ENCODE measurements around the gene SLC44A2. TPM values are rescaled to one million over a fixed set of nuclear protein-coding genes. Genes with fewer than 3 reads are reported as not detected.
A peak's percentile ranks its signal among the peaks of the same experiment; 100 is the strongest.

The SLC44A2 gene
- total and polyA plus RNA-seq, 2 of the 8 experiments (the other 6 are each of a cell fraction or from before 2014, with no cell fraction given): 105 to 120 TPM

DNA sequence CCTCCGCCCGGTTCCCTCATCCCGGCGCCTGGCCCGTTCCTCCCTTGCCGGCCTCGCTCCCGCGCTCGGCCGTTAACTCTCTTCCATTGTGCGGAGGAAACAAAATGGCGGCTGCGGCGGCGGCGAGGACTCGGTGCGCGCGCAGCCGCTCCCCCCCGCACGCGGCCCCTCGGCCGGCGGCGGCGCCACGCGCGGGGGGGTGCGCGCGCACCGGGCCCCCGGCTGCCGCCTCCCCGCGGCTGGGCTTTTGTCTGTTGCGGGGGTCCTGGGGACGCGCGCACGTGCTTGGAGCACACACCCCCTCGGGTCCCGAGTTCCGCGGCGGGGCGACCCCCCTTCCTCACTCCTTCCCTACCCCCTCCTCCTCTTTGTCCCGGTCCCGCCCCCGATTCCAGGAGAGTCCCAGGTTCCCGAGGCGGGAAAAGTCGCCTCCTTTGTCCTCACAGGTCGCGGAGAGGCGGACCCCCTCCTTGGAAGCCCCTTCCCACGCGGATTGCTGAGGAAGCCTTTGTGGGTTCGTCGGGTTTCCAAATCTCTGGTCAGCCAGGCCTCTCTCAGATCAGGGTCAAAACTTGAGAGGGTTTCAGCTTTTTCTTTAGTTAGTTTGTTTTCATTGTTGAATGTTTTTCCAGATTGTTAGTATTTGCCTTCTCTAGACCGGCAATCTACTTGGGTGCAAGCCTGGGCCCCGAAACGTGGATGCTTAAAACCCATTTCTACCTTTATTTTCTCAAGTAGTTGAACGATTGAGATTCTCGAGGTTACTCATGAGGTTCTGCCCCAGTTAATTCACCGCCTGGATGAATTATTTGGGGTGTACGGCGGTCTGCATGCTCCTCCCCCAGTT is 29.5 kb downstream of the SLC44A2 start (continued):
- no peak for TF ChIP-seq HDAC6 (IDR thresholded peaks at IDR 0.05; ENCODE audit: low read depth, low read length)
- 0 out of 2 replicates have a peak, but pooled peaks have one; percentile 7 for TF ChIP-seq E2F6 (IDR thresholded peaks at IDR 0.05)
- TF ChIP-seq KDM1A (IDR thresholded peaks at IDR 0.05; ENCODE audit: borderline replicate concordance, low read length): no peak
- no peak for TF ChIP-seq SP1 (IDR thresholded peaks at IDR 0.05; ENCODE audit: low read depth, low read length)
- no peak; the same call in 1 of the 2 replicates for TF ChIP-seq CHD2 (IDR thresholded peaks at IDR 0.05; ENCODE audit: low read length)
- TF ChIP-seq TAF1 (IDR thresholded peaks at IDR 0.05; ENCODE audit: low read depth, low read length): peak; percentile 88
- no peak for TF ChIP-seq KDM5A (IDR thresholded peaks at IDR 0.05; ENCODE audit: low read length)
- no peak for TF ChIP-seq KDM4A (IDR thresholded peaks at IDR 0.05; ENCODE audit: low read depth, low read length, severe bottlenecking)
- 0 out of 2 replicates have a peak, but pooled peaks have one; percentile 10 for TF ChIP-seq CREB1 (IDR thresholded peaks at IDR 0.05)
- TF ChIP-seq GABPA (IDR thresholded peaks at IDR 0.05; ENCODE audit: borderline replicate concordance, insufficient read depth, low read length): no peak
- TF ChIP-seq FOSL1 (IDR thresholded peaks at IDR 0.05; ENCODE audit: insufficient read depth, low read depth, low read length): no peak
- TF ChIP-seq SRF (IDR thresholded peaks at IDR 0.05; ENCODE audit: low read depth, low read length): no peak
- TF ChIP-seq EZH2 (IDR thresholded peaks at IDR 0.05; ENCODE audit: low read depth, low read length, severe bottlenecking): no peak
- no peak for TF ChIP-seq RNF2 (IDR thresholded peaks at IDR 0.05; ENCODE audit: borderline replicate concordance, low read depth, low read length, missing control alignments, poor library complexity, severe bottlenecking)
- TF ChIP-seq CHD1 (IDR thresholded peaks at IDR 0.05; ENCODE audit: low read depth, low read length): 0 out of 2 replicates have a peak, but pooled peaks have one; percentile 6
- TF ChIP-seq BCL11A (IDR thresholded peaks at IDR 0.05; ENCODE audit: low read depth in 2 of 2, low read length in 2 of 2): no peak
- TF ChIP-seq POLR2A (IDR thresholded peaks at IDR 0.05; ENCODE audit: control extremely low read depth in 1 of 2, low read depth in 2 of 2, low read length in 2 of 2): peak; percentile 52 to 74; a peak in 2 of 3 replicates
- TF ChIP-seq RAD21 (IDR thresholded peaks at IDR 0.05 in 1 of 2, conservative IDR thresholded peaks at IDR 0.05 in 1 of 2; ENCODE audit: low read depth in 2 of 2, low read length in 2 of 2): no peak

All from H1 (cell line).